HepG2 (cell line): ENCODE data around the gene RPL23. TPM values are rescaled to one million over a fixed set of nuclear protein-coding genes. Genes with fewer than 3 reads are reported as not detected.

Source experiments
- CBX5 ChIP-seq: sonication (generic); formaldehyde crosslinking; IDR thresholded peaks from 2 replicates; pipeline ENCODE4 v1.4.0; 2020; ENCODE audit warnings: missing genetic modification reagents, borderline replicate concordance
- MED8 ChIP-seq: sonication (generic); formaldehyde crosslinking; IDR thresholded peaks from 2 replicates; pipeline ENCODE4 v1.8.1; 2023; ENCODE audit warnings: mild to moderate bottlenecking, missing genetic modification reagents; ENCODE audit not compliant: insufficient replicate concordance
- MZF1 ChIP-seq: sonication (generic); formaldehyde crosslinking; IDR thresholded peaks from 2 replicates; pipeline ENCODE4 v1.8.1; 2023; ENCODE audit warnings: mild to moderate bottlenecking, missing genetic modification reagents, borderline replicate concordance
- RARA ChIP-seq: IDR thresholded peaks from 2 replicates; pipeline ENCODE4 v1.6.1; 2016; ENCODE audit warnings: missing genetic modification reagents, missing compliant biosample characterization
- REPIN1 ChIP-seq: sonication (generic); formaldehyde crosslinking; IDR thresholded peaks from 2 replicates; pipeline ENCODE4 v1.8.0; 2022; ENCODE audit warnings: missing genetic modification reagents, low read depth, mild to moderate bottlenecking, borderline replicate concordance
- SMC3 ChIP-seq: IDR thresholded peaks from 2 replicates; pipeline ENCODE4 v1.6.1; 2011; ENCODE audit warnings: low read length, improper control_type of control experiment
- SNRNP70 ChIP-seq: fragments of 200-400 bp; formaldehyde crosslinking; IDR thresholded peaks from 2 replicates; pipeline ENCODE4 v1.6.1; 2017; ENCODE audit warnings: mild to moderate bottlenecking, low read depth, low read length, moderate library complexity
- TBX3 ChIP-seq: fragments of 450-650 bp; IDR thresholded peaks from 2 replicates; pipeline ENCODE4 v1.6.1; 2017; ENCODE audit warnings: antibody characterized with exemption, mild to moderate bottlenecking, inconsistent platforms, borderline replicate concordance
- TMF1 ChIP-seq: sonication (generic); formaldehyde crosslinking; IDR thresholded peaks from 2 replicates; pipeline ENCODE4 v1.8.1; 2022; ENCODE audit warnings: low read depth, missing genetic modification reagents
- ZFP36 ChIP-seq: fragments of 150-350 bp; IDR thresholded peaks from 2 replicates; pipeline ENCODE4 v1.6.1; 2018; ENCODE audit warnings: borderline replicate concordance, low read length, low read depth; ENCODE audit not compliant: partially characterized antibody
- ZNF10 ChIP-seq: sonication (generic); formaldehyde crosslinking; IDR thresholded peaks from 2 replicates; pipeline ENCODE4 v1.4.0; 2020; ENCODE audit warnings: mild to moderate bottlenecking, low read depth, missing genetic modification reagents, borderline replicate concordance
- ZNF143 ChIP-seq: sonication (generic); formaldehyde crosslinking; IDR thresholded peaks from 2 replicates; pipeline ENCODE4 v1.4.0; 2020; ENCODE audit warnings: missing genetic modification reagents
- ZNF260 ChIP-seq: sonication (generic); formaldehyde crosslinking; IDR thresholded peaks from 2 replicates; pipeline ENCODE4 v1.4.0; 2020; ENCODE audit warnings: missing genetic modification reagents, low read depth, mild to moderate bottlenecking, borderline replicate concordance
- ZNF558 ChIP-seq: sonication (generic); formaldehyde crosslinking; IDR thresholded peaks from 2 replicates; pipeline ENCODE4 v1.9.0; 2022; ENCODE audit warnings: mild to moderate bottlenecking, missing genetic modification reagents, borderline replicate concordance
- ZNF776 ChIP-seq: sonication (generic); formaldehyde crosslinking; IDR thresholded peaks from 2 replicates; pipeline ENCODE4 v1.4.0; 2020; ENCODE audit warnings: mild to moderate bottlenecking, missing genetic modification reagents
- polyA plus RNA-seq, 8 experiments: library from polyadenylated mRNA; depleted of rRNA in 3 of 8; stranded (reverse) in 7 of 8; unstranded in 1 of 8; fragments of >200 nt; fragmentation: Illumina TruSeq in 4 of 8; extraction: Trizol in 4 of 8; gene quantifications; 2 replicates each; pipeline versions ENCODE4 v1.2.1 to v1.2.3, GENCODE V29; 2011 to 2016; ENCODE audit warnings: low read depth in 4 of 8, missing spikeins in 1 of 8, mixed read lengths in 1 of 8; ENCODE audit not compliant: insufficient read depth in 1 of 8
- total RNA-seq, 5 experiments: library from RNA; depleted of rRNA; stranded (reverse); fragments of >200 nt; fragmentation: Illumina TruSeq; extraction: Trizol; gene quantifications; 2 replicates each; pipeline ENCODE4 v1.2.3, GENCODE V29; 2016; ENCODE audit warnings: low read depth in 1 of 5
- TF ChIP-seq, protein P1 (sequence below): sonication (generic); formaldehyde crosslinking; IDR thresholded peaks from 2 replicates; pipeline ENCODE4 v1.8.0; 2022; ENCODE audit warnings: mild to moderate bottlenecking, missing genetic modification reagents, moderate library complexity
- TF ChIP-seq, protein P2 (sequence below): sonication (generic); formaldehyde crosslinking; IDR thresholded peaks from 2 replicates; pipeline ENCODE4 v1.5.0; 2020; ENCODE audit warnings: missing genetic modification reagents, mild to moderate bottlenecking, borderline replicate concordance
- TF ChIP-seq, protein P3 (sequence below), 2 experiments: fragments of 450-650 bp in 1 of 2; sonication (generic) in 1 of 2; formaldehyde crosslinking; IDR thresholded peaks; 2 replicates each; pipeline versions ENCODE4 v1.5.0 to v1.8.0; 2020 to 2022; ENCODE audit warnings: mild to moderate bottlenecking in 1 of 2, missing genetic modification reagents in 1 of 2

Gene RPL23
- total and polyA plus RNA-seq, 2 of the 13 experiments (the other 11 are each of a cell fraction or from before 2014, with no cell fraction given), result 2,790 to 4,860 TPM

DNA sequence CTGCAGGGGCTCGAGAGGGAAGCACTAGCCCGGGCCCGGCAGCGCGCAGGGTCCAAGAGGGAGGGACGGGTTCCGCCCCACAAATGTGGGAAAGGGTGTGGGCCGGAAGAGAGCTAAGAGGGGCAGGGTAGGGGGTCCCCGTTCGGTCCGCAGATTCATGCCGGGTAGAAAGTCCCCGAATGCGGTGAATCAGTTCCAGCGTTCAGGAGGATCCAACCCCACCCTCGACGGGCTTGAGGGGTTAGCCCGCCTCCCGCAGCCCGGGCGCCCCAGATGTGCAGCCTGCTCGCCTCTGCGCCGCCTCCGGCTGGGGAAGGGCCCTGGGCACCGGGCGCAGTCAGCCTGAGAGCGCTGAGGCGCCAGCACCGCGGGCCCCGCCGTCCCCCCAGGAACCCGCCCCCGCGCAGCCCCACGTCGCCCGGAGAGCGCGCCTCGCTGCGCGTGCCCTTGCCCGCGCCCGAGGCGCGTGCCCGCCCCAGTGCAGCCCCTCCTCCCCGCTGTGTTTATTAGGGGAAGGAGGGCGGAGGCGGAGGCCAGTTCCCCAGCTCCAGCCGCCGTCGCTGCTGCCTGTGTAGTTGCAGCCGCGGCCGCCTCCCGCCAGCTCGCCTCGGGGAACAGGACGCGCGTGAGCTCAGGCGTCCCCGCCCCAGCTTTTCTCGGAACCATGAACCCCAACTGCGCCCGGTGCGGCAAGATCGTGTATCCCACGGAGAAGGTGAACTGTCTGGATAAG, 16.2 kb upstream of the RPL23 start, which contains the start of gene LASP1 (continued):
- TF ChIP-seq RARA (CRISPR knock-in tag) (peak; percentile 56), MED8 (CRISPR knock-in tag) (peak; percentile 84), SMC3 (peak; percentile 2; the same call in 1 of the 2 replicates), SNRNP70 (no peak), TBX3 (0 out of 2 replicates have a peak, but pooled peaks have one; percentile 3), ZNF10 (CRISPR knock-in tag) (0 out of 2 replicates have a peak, but pooled peaks have one; percentile 33), REPIN1 (CRISPR knock-in tag) (peak; percentile 76; the same call in 1 of the 2 replicates), ZNF776 (CRISPR knock-in tag) (peak; percentile 85), ZFP36 (no peak), TMF1 (peak; percentile 82; the same call in 1 of the 2 replicates), CBX5 (CRISPR knock-in tag) (no peak), MZF1 (CRISPR knock-in tag) (no peak), ZNF558 (peak; percentile 28; the same call in 1 of the 2 replicates), ZNF260 (no peak), ZNF143 (CRISPR knock-in tag) (peak; percentile 28; the same call in 1 of the 2 replicates)
- TF ChIP-seq, protein P1, sequence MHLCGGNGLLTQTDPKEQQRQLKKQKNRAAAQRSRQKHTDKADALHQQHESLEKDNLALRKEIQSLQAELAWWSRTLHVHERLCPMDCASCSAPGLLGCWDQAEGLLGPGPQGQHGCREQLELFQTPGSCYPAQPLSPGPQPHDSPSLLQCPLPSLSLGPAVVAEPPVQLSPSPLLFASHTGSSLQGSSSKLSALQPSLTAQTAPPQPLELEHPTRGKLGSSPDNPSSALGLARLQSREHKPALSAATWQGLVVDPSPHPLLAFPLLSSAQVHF (CRISPR knock-in tag), result peak; percentile 91
- TF ChIP-seq, protein P2, sequence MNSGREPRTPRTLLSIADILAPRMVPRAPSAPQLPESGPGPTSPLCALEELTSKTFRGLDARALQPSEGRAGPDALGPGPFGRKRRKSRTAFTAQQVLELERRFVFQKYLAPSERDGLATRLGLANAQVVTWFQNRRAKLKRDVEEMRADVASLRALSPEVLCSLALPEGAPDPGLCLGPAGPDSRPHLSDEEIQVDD (CRISPR knock-in tag), result peak; percentile 72; the same call in 1 of the 2 replicates
- TF ChIP-seq, protein P3, sequence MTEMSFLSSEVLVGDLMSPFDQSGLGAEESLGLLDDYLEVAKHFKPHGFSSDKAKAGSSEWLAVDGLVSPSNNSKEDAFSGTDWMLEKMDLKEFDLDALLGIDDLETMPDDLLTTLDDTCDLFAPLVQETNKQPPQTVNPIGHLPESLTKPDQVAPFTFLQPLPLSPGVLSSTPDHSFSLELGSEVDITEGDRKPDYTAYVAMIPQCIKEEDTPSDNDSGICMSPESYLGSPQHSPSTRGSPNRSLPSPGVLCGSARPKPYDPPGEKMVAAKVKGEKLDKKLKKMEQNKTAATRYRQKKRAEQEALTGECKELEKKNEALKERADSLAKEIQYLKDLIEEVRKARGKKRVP (CRISPR knock-in tag; IDR thresholded peaks at IDR 0.05), result peak in 1 of 2 experiments; percentile 46; a peak in 2 of 4 replicates
